Suprapubic skin (tissue), 4 donors: Measurements from ENCODE around the gene RND3. TPM values are rescaled to one million over a fixed set of nuclear protein-coding genes. Genes with fewer than 3 reads are reported as not detected.

Source experiments
- DNase-seq, 2 donors: peaks; one replicate each; pipeline ENCODE4 v3.0.0-alpha.2; 2019; ENCODE audit warnings: low spot score in 2 of 2
- H3K27ac ChIP-seq: fragments of 200-600 bp; sonication (generic); one replicate; pipeline ENCODE4 v1.5.1; 2019
- H3K27me3 ChIP-seq: fragments of 200-600 bp; sonication (generic); one replicate; pipeline ENCODE4 v1.5.1; 2019
- H3K36me3 ChIP-seq: fragments of 200-600 bp; sonication (generic); one replicate; pipeline ENCODE4 v1.5.1; 2019
- H3K4me1 ChIP-seq: fragments of 200-600 bp; sonication (generic); one replicate; pipeline ENCODE4 v1.5.1; 2019
- H3K4me3 ChIP-seq: fragments of 200-600 bp; sonication (generic); one replicate; pipeline ENCODE4 v1.5.1; 2019; ENCODE audit warnings: mild to moderate bottlenecking
- H3K9me3 ChIP-seq: fragments of 200-600 bp; sonication (generic); one replicate; pipeline ENCODE4 v1.5.1; 2019
- CTCF ChIP-seq, 2 donors: fragments of 200-600 bp in 1 of 2; fragments of 450-650 bp in 1 of 2; sonication (generic) in 1 of 2; IDR thresholded peaks; one replicate each; pipeline ENCODE4 v1.5.1; 2016 to 2019; ENCODE audit warnings: antibody characterized with exemption in 2 of 2, mild to moderate bottlenecking in 1 of 2, moderate library complexity in 1 of 2
- EP300 ChIP-seq: sonication (generic); formaldehyde crosslinking; IDR thresholded peaks from one replicate; pipeline ENCODE4 v1.6.1; 2017; ENCODE audit warnings: antibody characterized with exemption
- POLR2A ChIP-seq, 2 donors: fragments of 450-650 bp; IDR thresholded peaks; one replicate each; pipeline ENCODE4 v1.6.1; 2017; ENCODE audit warnings: antibody characterized with exemption in 2 of 2, mild to moderate bottlenecking in 2 of 2, moderate library complexity in 2 of 2
- POLR2AphosphoS5 ChIP-seq, 3 donors: sonication (generic); formaldehyde crosslinking; IDR thresholded peaks; one replicate each; pipeline ENCODE4 v1.6.1; 2017; ENCODE audit warnings: antibody characterized with exemption in 3 of 3
- WGBS: methylation state at CpG from one replicate; pipeline ENCODE4 v1.1.5; 2018; 5-methylcytosine and 5-hydroxymethylcytosine counted together
- total RNA-seq, 4 donors: library from RNA; depleted of rRNA; stranded (reverse); fragments of >200 nt; gene quantifications; one replicate each; pipeline ENCODE4 v1.1.0, GENCODE V29; 2016

Gene RND3
- total RNA-seq, 4 donors from 2014 or later = 45.7 to 65.3 (median 56.9) TPM

GRCh38 chr2:150474326-150475074 lies 13.0 kb downstream of the RND3 start:
- no peaks in the 10 kb centered on the region for H3K9me3 ChIP-seq
- 74% methylated on average over 4 of the region's 4 CpGs for WGBS
- H3K27me3 ChIP-seq = no peaks in the 10 kb centered on the region
- TF ChIP-seq EP300 (no peak), POLR2AphosphoS5 (IDR thresholded peaks at IDR 0.05) (no peak), POLR2A (IDR thresholded peaks at IDR 0.05) (no peak)
- peaks cover 49% of the 10 kb centered on the region for H3K36me3 ChIP-seq
- no peak for DNase-seq
- peak overlapping the region; percentile 8 for H3K27ac ChIP-seq
- peaks cover 82% of the 10 kb centered on the region for H3K4me1 ChIP-seq
- H3K4me3 ChIP-seq = no peak overlapping the region

- TF ChIP-seq CTCF (IDR thresholded peaks at IDR 0.05) (no peak), POLR2A (IDR thresholded peaks at IDR 0.05) (no peak)
- Histone ChIP-seq H3K4me3 (no peak overlapping the region), H3K9me3 (no peaks in the 10 kb centered on the region), H3K27ac (peak overlapping the region; percentile 47), H3K4me1 (peaks cover 75% of the 10 kb centered on the region), H3K36me3 (peaks cover 55% of the 10 kb centered on the region), H3K27me3 (no peaks in the 10 kb centered on the region)
- DNase-seq = no peak
- 81% methylated on average over 3 of the region's 3 CpGs for WGBS
Measured at GRCh38 chr2:150473767-150474166, 13.7 kb downstream of the RND3 start.

- H3K9me3 ChIP-seq = no peaks in the 10 kb centered on the region
- peaks cover 61% of the 10 kb centered on the region for H3K36me3 ChIP-seq
- peak overlapping the region; percentile 47 for H3K27ac ChIP-seq
- no peak for DNase-seq
- WGBS = 50% methylated on average over 2 of the region's 2 CpGs
- peaks cover 65% of the 10 kb centered on the region for H3K4me1 ChIP-seq
- no peak overlapping the region for H3K4me3 ChIP-seq
- H3K27me3 ChIP-seq = no peaks in the 10 kb centered on the region
- TF ChIP-seq POLR2AphosphoS5 (IDR thresholded peaks at IDR 0.05) = no peak
- TF ChIP-seq CTCF (IDR thresholded peaks at IDR 0.05) = no peak
Measured at GRCh38 chr2:150472511-150472899, 15.0 kb downstream of the RND3 start.

GRCh38 chr2:150471813-150472510 lies 15.5 kb downstream of the RND3 start:
- H3K27me3 ChIP-seq = no peaks in the 10 kb centered on the region
- peaks cover 65% of the 10 kb centered on the region for H3K4me1 ChIP-seq
- peaks cover 61% of the 10 kb centered on the region for H3K36me3 ChIP-seq
- no peak for TF ChIP-seq EP300
- TF ChIP-seq POLR2A (IDR thresholded peaks at IDR 0.05) = no peak
- no peak for TF ChIP-seq POLR2AphosphoS5 (IDR thresholded peaks at IDR 0.05)
- TF ChIP-seq CTCF (IDR thresholded peaks at IDR 0.05) = no peak
- no peak overlapping the region for H3K4me3 ChIP-seq
- H3K27ac ChIP-seq = peak overlapping the region; percentile 47
- no peaks in the 10 kb centered on the region for H3K9me3 ChIP-seq
- no peak for DNase-seq
- WGBS = 55% methylated on average over 3 of the region's 3 CpGs

- DNase-seq = no peak
- Histone ChIP-seq H3K27ac (peak overlapping the region; percentile 8), H3K4me1 (peaks cover 56% of the 10 kb centered on the region), H3K36me3 (peaks cover 61% of the 10 kb centered on the region), H3K27me3 (no peaks in the 10 kb centered on the region), H3K4me3 (no peak overlapping the region), H3K9me3 (no peaks in the 10 kb centered on the region)
- WGBS = 67% methylated on average over 5 of the region's 5 CpGs
- TF ChIP-seq CTCF (IDR thresholded peaks at IDR 0.05) (no peak), EP300 (no peak), POLR2A (IDR thresholded peaks at IDR 0.05) (no peak), POLR2AphosphoS5 (IDR thresholded peaks at IDR 0.05) (no peak)
Measured at GRCh38 chr2:150470435-150470834, 17.0 kb downstream of the RND3 start.
